ENCODE data around the gene ATF6. TPM values are rescaled to one million over a fixed set of nuclear protein-coding genes. Genes with fewer than 3 reads are reported as not detected.

Gene ATF6, protein sequence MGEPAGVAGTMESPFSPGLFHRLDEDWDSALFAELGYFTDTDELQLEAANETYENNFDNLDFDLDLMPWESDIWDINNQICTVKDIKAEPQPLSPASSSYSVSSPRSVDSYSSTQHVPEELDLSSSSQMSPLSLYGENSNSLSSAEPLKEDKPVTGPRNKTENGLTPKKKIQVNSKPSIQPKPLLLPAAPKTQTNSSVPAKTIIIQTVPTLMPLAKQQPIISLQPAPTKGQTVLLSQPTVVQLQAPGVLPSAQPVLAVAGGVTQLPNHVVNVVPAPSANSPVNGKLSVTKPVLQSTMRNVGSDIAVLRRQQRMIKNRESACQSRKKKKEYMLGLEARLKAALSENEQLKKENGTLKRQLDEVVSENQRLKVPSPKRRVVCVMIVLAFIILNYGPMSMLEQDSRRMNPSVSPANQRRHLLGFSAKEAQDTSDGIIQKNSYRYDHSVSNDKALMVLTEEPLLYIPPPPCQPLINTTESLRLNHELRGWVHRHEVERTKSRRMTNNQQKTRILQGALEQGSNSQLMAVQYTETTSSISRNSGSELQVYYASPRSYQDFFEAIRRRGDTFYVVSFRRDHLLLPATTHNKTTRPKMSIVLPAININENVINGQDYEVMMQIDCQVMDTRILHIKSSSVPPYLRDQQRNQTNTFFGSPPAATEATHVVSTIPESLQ
- 15.5 TPM for total RNA-seq
- 10 to 100 TPM; 13.4 to 21.0 (median 16.4) TPM for polyA plus RNA-seq (ENCODE audit: insufficient read depth in 1 of 8, insufficient read length in 8 of 8, low replicate concordance in 1 of 8)
- long read RNA-seq, donor 1, full-length matches to known transcripts, result 4 of 4 reads
- long read RNA-seq, donor 1, partial matches to known transcripts, result 0 of 4 reads
- long read RNA-seq, donor 1, other reads (novel, unspliced or antisense), result 0 of 4 reads
- long read RNA-seq, donor 2, result 0 reads
- long read RNA-seq, donor 3, full-length matches to known transcripts, result 9 of 24 reads
- long read RNA-seq, donor 3, partial matches to known transcripts, result 15 of 24 reads
- long read RNA-seq, donor 3, other reads (novel, unspliced or antisense), result 0 of 24 reads
- long read RNA-seq, donor 4, full-length matches to known transcripts, result 2 of 9 reads
- long read RNA-seq, donor 4, partial matches to known transcripts, result 7 of 9 reads
- long read RNA-seq, donor 4, other reads (novel, unspliced or antisense), result 0 of 9 reads
- long read RNA-seq, donor 5, full-length matches to known transcripts, result 9 of 457 reads
- long read RNA-seq, donor 5, partial matches to known transcripts, result 381 of 457 reads
- long read RNA-seq, donor 5, other reads (novel, unspliced or antisense), result 67 of 457 reads
- long read RNA-seq, donor 6, full-length matches to known transcripts, result 6 of 72 reads
- long read RNA-seq, donor 6, partial matches to known transcripts, result 49 of 72 reads
- long read RNA-seq, donor 6, other reads (novel, unspliced or antisense), result 17 of 72 reads
- long read RNA-seq, donor 7, full-length matches to known transcripts, result 6 of 19 reads
- long read RNA-seq, donor 7, partial matches to known transcripts, result 13 of 19 reads
- long read RNA-seq, donor 7, other reads (novel, unspliced or antisense), result 0 of 19 reads
- long read RNA-seq, donor 8, full-length matches to known transcripts, result 5 of 5 reads
- long read RNA-seq, donor 8, partial matches to known transcripts, result 0 of 5 reads
- long read RNA-seq, donor 8, other reads (novel, unspliced or antisense), result 0 of 5 reads
- long read RNA-seq, donor 9, full-length matches to known transcripts, result 6 of 6 reads
- long read RNA-seq, donor 9, partial matches to known transcripts, result 0 of 6 reads
- long read RNA-seq, donor 9, other reads (novel, unspliced or antisense), result 0 of 6 reads
- long read RNA-seq, donor 10, full-length matches to known transcripts, result 3 of 14 reads
- long read RNA-seq, donor 10, partial matches to known transcripts, result 11 of 14 reads
- long read RNA-seq, donor 10, other reads (novel, unspliced or antisense), result 0 of 14 reads
- long read RNA-seq, donor 11, full-length matches to known transcripts, result 2 of 12 reads
- long read RNA-seq, donor 11, partial matches to known transcripts, result 10 of 12 reads
- long read RNA-seq, donor 11, other reads (novel, unspliced or antisense), result 0 of 12 reads

GRCh38 chr1:161766102-161766981 lies at the start of gene ATF6:
Gene ATF6, plus strand, starts transcription at chr1:161766320. Its CDS starts 41 bp downstream, at chr1:161766361.
- Histone ChIP-seq H3K27ac (ENCODE audit: low read length) (peak within 1 kb of the TSS; percentile 94), H3K4me1 (ENCODE audit: control insufficient read depth, insufficient read depth, low read length) (peaks cover 3% of the 10 kb centered on the region), H3K36me3 (ENCODE audit: control insufficient read depth, insufficient read depth, low read length) (no peaks in the 10 kb centered on the region), H3K9me3 (replicated peaks; ENCODE audit: control insufficient read depth, low read depth, low read length) (no peaks in the 10 kb centered on the region), H3K4me3 (ENCODE audit: low read length) (peak within 1 kb of the TSS; percentile 86), H3K27me3 (ENCODE audit: control insufficient read depth, insufficient read depth, low read length) (no peaks in the 10 kb centered on the region)
- 0% methylated on average over 15 of the region's 35 CpGs for WGBS (ENCODE audit: insufficient coverage)
- DNase-seq, result peak; percentile 98

DNA sequence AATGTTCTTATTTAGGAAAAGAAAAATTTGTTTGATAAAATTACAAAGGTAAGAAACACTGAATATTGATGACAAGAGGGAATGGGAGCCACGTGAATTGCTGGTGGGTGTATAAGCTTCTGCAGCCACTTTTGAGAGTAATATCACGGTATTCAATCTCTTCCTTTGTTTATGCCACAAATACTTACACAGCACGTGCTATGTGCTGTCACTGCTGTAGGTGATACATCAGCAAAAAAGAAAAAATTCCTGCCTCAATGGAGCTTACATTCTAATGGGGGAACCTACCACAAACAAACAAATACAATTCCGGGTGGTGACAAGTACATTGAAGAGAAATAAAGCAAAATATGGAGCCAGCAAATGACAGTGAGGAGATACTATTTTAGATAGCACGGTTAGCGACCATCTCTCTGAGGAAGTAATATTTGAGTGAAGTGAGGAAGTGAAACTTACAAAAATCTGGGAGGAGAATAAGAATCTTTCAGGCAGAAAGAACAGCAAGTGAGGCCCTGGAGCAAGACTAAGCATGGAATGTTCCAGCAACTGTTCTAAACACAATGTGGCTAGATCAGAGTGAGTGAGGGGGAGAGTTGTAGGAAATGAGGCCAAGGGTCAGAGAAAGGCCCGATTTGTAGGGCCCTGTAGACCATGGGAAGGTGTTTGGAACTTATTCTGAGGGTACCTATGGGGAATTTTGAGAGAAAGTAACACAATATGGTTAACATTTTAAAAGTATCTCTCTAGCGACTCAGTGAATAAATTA lies 47.4 kb upstream of the ATF6 start:
- 63% methylated on average over 3 of the region's 8 CpGs for WGBS (ENCODE audit: insufficient coverage)
- Histone ChIP-seq H3K9me3 (replicated peaks; ENCODE audit: control insufficient read depth, low read depth, low read length) (no peaks in the 10 kb centered on the region), H3K27me3 (ENCODE audit: control insufficient read depth, insufficient read depth, low read length) (peaks cover 24% of the 10 kb centered on the region), H3K36me3 (ENCODE audit: control insufficient read depth, insufficient read depth, low read length) (no peaks in the 10 kb centered on the region), H3K4me3 (ENCODE audit: low read length) (no peak overlapping the region), H3K4me1 (ENCODE audit: control insufficient read depth, insufficient read depth, low read length) (no peaks in the 10 kb centered on the region), H3K27ac (ENCODE audit: low read length) (no peak overlapping the region)
- DNase-seq, result peak; percentile 32

- no CpG with 5 or more reads among the region's 1 CpG for WGBS (ENCODE audit: insufficient coverage)
- peaks cover 24% of the 10 kb centered on the region for H3K27me3 ChIP-seq (ENCODE audit: control insufficient read depth, insufficient read depth, low read length)
- no peaks in the 10 kb centered on the region for H3K4me1 ChIP-seq (ENCODE audit: control insufficient read depth, insufficient read depth, low read length)
- no peak overlapping the region for H3K27ac ChIP-seq (ENCODE audit: low read length)
- no peak for DNase-seq
- H3K4me3 ChIP-seq (ENCODE audit: low read length), result no peak overlapping the region
- no peaks in the 10 kb centered on the region for H3K36me3 ChIP-seq (ENCODE audit: control insufficient read depth, insufficient read depth, low read length)
- no peaks in the 10 kb centered on the region for H3K9me3 ChIP-seq (replicated peaks; ENCODE audit: control insufficient read depth, low read depth, low read length)
Measured at GRCh38 chr1:161719325-161719611, 46.9 kb upstream of the ATF6 start.

DNA sequence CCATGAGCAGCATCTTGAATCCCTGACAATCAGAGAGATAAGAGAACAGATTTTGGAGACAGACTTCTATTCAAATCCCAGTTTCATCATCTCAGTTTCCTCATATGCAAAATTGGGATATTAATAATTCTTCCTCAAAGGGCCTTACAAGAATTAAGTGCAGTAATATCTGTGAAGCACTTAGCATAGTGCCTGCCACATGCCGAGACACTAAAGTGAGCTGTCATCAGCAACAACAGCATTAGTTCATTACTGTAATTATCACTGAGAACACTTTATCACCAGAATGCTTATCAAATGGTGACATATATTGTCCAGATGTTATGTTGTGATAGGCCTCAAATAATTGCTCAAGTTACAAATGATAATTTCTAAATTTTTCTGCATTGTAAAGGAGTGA lies 45.7 kb upstream of the ATF6 start:
- DNase-seq, result no peak
- H3K27ac ChIP-seq (ENCODE audit: low read length), result no peak overlapping the region
- no peaks in the 10 kb centered on the region for H3K36me3 ChIP-seq (ENCODE audit: control insufficient read depth, insufficient read depth, low read length)
- H3K27me3 ChIP-seq (ENCODE audit: control insufficient read depth, insufficient read depth, low read length), result peaks cover 31% of the 10 kb centered on the region
- H3K4me3 ChIP-seq (ENCODE audit: low read length), result no peak overlapping the region
- H3K4me1 ChIP-seq (ENCODE audit: control insufficient read depth, insufficient read depth, low read length), result peaks cover under 1% of the 10 kb centered on the region
- H3K9me3 ChIP-seq (replicated peaks; ENCODE audit: control insufficient read depth, low read depth, low read length), result no peaks in the 10 kb centered on the region
- no CpG with 5 or more reads among the region's 1 CpG for WGBS (ENCODE audit: insufficient coverage)

GRCh38 chr1:161720956-161721737 lies 45.0 kb upstream of the ATF6 start, which contains the start of gene FCRLB:
Gene FCRLB, plus strand, starts transcription at chr1:161721544. Its CDS starts 1,129 bp downstream, at chr1:161722673.
- H3K4me3 ChIP-seq (ENCODE audit: low read length), result no peak within 1 kb of the TSS
- no peak for DNase-seq
- H3K36me3 ChIP-seq (ENCODE audit: control insufficient read depth, insufficient read depth, low read length), result no peaks in the 10 kb centered on the region
- WGBS (ENCODE audit: insufficient coverage), result 30% methylated on average over 1 of the region's 4 CpGs
- peaks cover 28% of the 10 kb centered on the region for H3K27me3 ChIP-seq (ENCODE audit: control insufficient read depth, insufficient read depth, low read length)
- no peaks in the 10 kb centered on the region for H3K9me3 ChIP-seq (replicated peaks; ENCODE audit: control insufficient read depth, low read depth, low read length)
- peaks cover 6% of the 10 kb centered on the region for H3K4me1 ChIP-seq (ENCODE audit: control insufficient read depth, insufficient read depth, low read length)
- no peak within 1 kb of the TSS for H3K27ac ChIP-seq (ENCODE audit: low read length)

DNA sequence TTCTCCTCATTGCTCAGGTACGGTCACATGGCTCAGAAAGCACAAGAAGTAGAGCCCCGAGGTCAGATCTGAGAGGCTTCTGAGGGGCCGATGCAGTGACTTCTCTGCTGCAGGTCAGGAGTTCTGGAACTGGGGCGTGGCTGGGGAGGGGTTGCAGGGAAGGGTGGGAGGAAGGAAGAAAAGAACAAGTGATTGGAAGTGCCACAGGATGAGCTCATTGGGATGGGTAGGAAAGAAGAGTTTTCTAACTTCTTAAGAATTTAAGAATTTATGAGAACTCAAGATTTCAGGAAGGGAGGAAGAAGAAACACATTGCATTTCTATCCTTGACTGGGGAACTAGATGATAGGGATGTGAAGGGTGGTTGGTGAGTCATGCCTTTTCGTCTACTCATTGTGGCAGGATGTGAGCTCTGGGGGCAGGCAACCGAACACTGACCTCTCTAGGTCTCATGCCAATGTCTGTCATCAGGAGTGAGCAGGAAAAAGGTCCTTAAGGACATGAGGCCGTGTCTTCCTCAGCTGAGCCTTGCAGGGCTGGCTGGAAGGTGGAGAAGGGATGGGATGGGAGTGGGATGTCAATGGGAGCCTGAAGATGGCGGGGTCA lies 44.3 kb upstream of the ATF6 start:
- Histone ChIP-seq H3K4me1 (ENCODE audit: control insufficient read depth, insufficient read depth, low read length) (peaks cover 6% of the 10 kb centered on the region), H3K9me3 (replicated peaks; ENCODE audit: control insufficient read depth, low read depth, low read length) (no peaks in the 10 kb centered on the region), H3K27ac (ENCODE audit: low read length) (no peak overlapping the region), H3K4me3 (ENCODE audit: low read length) (no peak overlapping the region), H3K36me3 (ENCODE audit: control insufficient read depth, insufficient read depth, low read length) (no peaks in the 10 kb centered on the region), H3K27me3 (ENCODE audit: control insufficient read depth, insufficient read depth, low read length) (peaks cover 27% of the 10 kb centered on the region)
- WGBS (ENCODE audit: insufficient coverage), result 57% methylated on average over 6 of the region's 8 CpGs
- DNase-seq, result no peak

DNA sequence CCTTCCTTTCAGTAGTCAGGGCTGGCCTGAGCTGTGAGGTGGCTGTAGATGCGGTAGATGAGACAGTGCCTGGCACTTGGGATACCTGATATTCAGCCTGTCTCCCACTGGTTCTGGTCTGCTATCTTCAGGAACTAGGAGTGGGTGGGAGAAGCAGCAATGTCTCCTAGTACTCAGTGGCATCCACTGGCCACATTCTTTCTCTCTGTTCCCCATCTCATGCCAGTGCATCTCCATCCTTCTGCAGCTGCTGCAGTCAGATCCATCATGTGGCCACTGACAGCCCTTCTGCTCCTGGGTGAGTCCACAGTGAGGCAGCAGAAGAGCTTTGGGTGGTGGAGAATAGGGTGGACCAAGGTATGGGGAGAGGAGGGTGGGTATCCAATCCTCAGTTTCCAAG lies 43.7 kb upstream of the ATF6 start:
- Histone ChIP-seq H3K36me3 (ENCODE audit: control insufficient read depth, insufficient read depth, low read length) (no peaks in the 10 kb centered on the region), H3K27ac (ENCODE audit: low read length) (no peak overlapping the region), H3K4me3 (ENCODE audit: low read length) (no peak overlapping the region), H3K9me3 (replicated peaks; ENCODE audit: control insufficient read depth, low read depth, low read length) (no peaks in the 10 kb centered on the region), H3K27me3 (ENCODE audit: control insufficient read depth, insufficient read depth, low read length) (peaks cover 27% of the 10 kb centered on the region), H3K4me1 (ENCODE audit: control insufficient read depth, insufficient read depth, low read length) (peaks cover 8% of the 10 kb centered on the region)
- no peak for DNase-seq
- no CpG with 5 or more reads among the region's 1 CpG for WGBS (ENCODE audit: insufficient coverage)

All from muscle of leg (tissue), 16 donors.